Stimulated activated CD8-positive, alpha-beta memory T cell treated with anti-CD3 and anti-CD28 coated beads, Interleukin-2, amount 100 ng/mL, for 1 hour (primary cell): Measurements from ENCODE around the gene ACO2.
"Not testable (repeated sequence)": the region's sequence is repeated elsewhere in the genome, so short reads cannot be mapped to it uniquely, and the experiment has no call there.

ENCODE experiments used
- DNase-seq, 2 donors: peaks; one replicate each; pipeline ENCODE4 v3.0.0-alpha.2; 2020; ENCODE audit warnings: low read depth in 2 of 2

Gene ACO2

DNA sequence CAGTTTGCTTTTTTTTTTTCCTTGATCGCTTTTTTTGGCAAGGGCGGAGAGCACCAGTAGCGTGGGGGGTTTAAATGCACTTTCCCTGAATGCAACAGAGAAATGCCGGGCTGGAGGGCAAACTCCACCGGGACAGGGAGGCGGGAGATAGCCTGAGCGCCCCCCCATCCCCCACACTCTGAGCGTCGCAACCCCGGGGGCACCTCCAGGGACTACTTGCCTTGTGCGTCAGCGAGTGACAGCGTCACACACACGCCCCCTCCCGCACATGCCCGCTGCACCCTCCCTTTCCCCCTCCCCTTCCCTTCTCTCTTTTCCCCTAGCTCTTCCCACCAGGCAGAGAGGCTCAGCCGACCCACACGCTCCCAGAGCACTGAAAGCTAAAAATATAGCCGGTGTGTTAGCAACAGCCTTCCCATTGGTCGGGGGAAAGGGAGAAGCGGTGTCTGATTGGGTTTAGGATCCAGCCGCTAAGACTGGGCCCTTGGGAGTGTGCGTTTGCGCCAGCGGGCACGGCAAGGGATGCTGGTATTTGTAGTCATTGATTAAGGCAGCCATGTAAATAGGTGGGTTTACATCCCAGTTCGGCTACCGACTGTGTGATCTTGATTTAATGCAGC, 20.6 kb upstream of the ACO2 start:
- DNase-seq: peak; percentile 76 to 77

DNA sequence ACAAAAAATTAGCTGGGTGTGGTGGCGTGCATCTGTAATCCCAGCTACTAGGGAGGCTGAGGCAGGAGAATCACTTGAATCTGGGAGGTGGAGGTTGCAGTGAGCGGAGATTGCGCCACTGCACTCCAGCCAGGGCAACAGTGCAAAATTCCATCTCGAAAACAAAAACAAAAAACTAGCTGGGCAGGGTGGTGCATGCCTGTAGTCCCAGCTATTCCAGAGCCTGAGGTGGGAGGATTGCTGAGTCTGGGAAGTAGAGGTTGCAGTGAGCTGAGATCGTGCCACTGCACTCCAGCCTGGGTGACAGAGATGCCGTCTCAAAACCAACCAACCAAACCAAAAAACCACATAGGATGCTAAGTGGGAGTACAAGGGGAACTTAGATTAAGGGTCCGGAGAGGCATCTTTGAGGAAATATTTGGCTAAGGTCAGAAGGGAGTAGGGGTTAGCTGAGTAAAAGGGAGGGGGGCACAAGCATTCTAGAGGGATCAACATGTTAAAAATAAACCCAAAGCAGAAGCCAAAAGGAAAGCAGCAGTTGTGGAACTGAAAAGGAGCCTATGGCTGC, 10.7 kb upstream of the ACO2 start:
- no peak for DNase-seq

DNA sequence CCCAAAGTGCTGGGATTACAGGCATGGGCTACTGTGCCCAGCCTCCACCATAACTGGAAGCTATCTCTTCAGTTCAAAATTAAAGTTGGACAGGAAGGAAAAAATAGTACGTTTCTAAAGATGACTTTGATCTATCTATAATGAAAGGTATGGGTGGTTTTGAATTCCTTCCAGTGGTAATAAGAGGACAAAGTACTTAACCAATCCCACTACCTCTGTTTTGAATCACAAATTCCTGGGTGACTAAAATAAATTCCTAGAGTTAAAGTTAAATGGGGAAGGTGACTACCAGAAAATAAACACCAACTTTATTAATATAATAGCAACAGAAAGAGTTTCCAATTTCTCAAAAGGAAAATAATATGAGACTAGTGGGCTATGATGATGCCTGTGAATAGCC, 9.5 kb upstream of the ACO2 start:
- DNase-seq: no peak

DNA sequence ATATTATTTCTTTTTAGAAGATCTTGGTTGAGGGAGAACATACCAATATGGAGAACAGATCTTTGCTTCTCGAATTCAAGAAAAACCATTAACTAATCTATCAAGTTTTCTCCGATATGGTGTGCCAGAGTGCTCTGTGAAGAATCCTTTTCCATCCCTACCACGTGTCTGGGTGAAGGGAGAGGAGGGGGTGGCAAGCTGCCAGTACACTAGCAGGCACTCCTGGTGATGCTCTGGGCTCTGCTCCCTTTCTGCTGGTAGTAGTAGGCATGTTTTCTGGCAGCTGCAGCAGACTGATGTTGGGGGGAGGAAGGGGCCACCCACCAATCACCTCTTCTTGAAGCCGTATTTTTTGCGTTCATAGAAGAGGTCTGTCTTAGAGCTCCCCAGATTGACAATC, 8.8 kb upstream of the ACO2 start:
- not testable (repeated sequence) for DNase-seq

DNA sequence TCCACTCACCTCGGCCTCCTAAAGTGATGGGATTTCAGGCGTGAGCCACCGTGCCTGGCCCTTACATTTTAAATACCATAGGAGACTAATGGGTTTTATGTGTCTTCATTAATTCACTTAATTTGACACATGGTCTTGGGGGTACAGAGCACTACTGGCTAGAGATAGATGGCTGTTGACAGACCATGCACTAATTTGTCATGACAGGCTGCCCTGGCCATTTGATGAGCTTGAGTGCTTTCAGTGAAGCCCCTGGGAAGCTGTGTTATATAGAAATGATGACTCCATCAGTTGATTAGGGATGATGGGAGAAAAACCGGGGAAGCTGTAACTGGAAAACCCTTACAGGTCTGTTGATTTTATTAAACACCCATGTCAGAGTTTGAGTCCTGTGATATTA, 7.0 kb upstream of the ACO2 start:
- DNase-seq: no peak

DNA sequence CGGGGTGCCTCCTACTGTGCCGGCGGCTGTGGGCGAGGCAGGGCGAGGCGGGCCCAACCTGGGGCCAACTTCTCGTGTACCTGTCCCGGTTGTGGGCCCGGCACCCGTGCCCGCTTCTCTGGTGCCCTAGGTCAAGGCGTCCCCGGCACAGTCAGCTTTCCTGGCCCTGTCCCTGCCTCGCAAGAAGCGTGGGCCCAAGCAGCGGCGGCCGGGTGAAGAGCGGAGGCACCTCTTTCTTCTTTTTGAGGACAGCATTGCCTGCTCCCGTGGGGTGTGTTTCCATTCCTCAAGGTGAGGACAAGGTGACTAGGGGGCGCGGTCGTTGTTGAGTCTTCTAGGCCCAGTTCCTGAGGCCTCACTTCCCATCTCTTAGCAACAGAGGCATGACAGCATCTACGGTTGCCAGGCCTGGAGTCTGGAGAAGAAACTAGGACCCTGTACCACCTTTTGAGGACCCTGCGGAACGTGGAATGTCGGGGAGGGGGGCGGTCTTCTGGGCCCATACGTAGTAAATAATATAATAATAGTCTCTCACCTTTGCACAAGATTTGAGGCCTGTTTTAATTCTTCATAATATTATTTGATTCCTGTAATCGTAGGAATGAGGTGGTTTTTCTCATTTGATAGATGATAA, 418 bp downstream of the ACO2 start:
- DNase-seq: peak in 1 of 2 donors; percentile 11

DNA sequence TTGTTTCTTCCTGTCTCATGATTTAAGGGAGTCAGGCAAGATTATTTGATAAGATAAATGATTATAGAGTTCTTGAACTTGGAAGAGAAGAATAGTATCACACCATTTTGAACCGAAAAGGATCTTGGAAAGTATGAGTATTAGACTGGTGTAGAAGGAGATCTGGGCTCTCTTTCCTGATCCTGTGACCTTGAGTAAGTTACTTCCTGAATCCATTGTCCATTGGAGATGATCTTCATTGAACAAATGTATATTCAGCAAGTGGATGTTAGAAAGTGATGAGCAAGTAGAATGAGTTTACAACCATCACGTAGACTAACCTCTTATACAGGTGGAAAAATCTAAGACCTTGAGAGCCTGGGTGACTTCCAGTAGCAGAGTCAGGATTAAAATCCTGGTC, 2.0 kb downstream of the ACO2 start:
- no peak for DNase-seq

DNA sequence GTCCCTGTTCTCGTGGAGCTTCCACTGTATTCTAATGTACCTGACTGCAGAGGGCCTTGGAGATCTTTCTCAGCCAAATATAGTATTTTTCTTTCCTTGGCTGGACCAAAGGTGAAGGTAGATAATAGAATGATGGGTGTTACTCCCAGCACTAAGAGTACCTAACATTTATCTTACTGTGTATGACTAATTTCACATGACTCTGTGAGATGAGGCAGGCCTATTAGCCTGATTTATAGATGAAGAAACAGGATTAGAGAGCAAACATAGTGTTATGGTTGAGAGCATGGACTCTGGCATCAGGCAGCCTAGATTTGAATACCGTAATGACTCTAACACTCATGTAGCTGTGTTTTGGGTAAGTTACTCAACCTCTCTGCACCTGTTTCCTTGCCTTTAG, 2.7 kb downstream of the ACO2 start:
- no peak for DNase-seq

DNA sequence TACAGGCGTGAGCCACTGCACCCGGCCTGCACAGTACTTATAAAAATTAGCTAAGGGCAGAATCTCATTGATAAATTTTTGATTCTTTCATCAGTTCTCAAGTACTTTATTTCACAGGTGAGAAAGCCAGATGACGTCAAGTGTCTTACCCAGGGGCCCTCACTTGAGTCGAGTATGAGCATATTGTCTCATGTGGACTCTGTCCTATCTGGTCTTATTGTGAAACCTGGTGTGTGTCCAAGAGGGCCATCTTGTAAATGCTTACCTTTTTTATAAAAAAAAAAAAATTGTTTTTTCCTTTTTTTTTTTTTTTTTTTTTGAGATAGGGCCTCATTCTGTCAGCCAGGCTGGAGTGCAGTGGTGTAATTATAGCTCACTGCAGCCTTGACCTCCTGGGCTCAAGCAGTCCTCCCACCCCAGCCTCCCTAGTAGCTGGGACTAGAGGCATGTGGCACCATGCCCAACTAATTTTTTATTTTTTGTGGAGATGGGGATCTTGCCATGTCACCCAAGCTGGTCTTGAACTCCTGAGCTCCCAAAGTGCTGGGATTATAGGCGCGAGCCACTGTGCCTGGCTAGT, 6.0 kb downstream of the ACO2 start:
- no peak for DNase-seq

DNA sequence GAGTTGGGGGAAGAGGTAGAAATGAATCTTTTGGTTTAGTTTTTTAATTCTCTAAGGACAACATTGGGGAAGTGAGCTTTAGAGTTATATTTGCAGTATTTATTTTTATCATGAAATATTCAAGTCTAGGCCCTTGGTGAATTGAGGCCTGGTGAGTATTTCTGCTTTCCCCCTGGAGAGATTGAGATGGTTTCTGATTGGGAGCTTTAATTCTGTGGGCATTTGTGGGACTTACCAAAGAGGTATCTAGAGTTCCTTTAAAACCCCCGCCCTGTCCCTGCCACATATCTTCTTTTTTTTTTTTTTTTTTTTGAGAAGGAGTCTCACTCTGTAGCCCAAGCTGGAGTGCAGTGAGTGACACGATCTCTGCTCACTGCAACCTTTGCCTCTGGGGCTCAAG, 9.6 kb downstream of the ACO2 start:
- no peak for DNase-seq

DNA sequence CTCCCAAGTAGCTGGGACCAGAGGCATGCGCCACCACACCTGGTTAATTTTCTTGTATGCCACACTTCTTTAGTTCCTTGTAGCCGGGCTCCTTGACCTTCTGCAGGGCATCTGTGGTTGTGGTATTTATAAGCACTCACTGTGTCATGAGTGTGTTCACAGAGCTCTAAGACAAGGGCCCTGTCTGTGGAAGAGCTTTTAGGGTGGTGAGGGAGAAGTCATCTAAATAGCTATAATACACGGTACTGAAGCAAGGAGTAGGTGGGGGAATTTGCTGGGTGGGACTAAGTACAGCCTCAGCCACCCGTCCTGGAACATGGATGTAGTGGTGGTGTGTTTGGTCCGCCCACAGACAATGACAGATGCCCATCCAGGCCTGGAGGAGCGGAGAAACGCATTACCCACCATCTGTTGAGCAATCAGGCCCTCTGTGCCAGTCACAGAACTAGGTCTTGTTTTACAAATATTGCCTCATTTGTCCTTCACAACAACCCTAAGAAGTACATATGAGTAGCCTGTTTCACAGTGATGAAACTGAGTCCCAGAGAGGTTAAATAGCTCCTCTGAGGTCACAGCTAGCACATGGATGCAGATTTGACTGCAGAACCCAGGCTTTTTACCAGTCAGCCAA, 10.1 kb downstream of the ACO2 start:
- no peak for DNase-seq

DNA sequence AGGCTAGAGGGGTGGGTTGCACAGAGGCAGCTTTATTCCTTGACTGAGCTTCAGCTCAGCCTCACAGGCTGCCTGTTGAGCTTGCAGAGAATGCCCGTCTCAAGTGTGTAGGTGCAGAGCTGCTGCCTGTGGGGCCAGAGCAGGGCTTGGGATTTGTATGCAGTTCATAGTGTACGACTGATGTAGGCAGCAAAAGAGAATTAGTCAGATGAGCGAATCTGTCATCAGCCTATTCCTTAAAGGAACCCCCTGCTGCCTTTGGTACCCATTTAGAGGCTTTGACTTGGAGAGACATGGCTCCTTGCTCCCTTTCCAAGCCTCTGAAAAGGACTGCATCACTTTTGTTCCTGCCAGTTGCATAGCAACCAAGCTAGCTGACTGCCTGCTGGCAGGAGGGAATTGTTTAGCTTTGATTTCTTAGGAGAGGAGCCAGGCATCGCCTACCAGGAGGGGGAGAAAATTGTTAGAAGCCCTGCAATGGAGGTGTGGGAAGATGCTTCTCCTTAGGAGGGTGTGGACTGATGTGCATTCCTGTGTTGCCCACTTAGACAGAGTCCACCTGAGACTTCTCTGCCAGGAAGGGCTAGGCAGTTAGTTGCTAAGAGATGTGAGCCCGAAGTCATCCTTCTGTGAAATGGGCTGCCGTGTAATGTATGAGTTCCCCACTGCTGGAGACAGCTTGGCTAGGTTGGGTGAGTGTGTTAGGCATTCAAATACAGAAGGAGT, 10.9 kb downstream of the ACO2 start:
- no peak for DNase-seq

DNA sequence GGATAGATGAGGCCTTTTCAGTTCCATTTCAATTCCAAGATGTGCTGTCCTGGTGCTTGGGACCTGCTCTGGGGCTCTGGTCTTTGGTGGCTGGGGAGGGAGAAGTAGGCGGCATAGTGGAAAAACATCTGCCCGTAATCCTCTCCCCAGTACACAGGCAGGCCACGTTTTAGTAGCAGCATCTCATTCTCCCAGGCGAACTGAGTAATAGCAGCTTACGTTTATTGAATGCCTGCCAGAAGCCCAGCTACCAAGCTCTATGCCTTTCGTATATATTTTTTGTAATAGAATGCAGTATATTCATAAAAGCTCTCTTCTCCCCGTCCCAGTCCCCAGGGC, 11.4 kb downstream of the ACO2 start:
- no peak for DNase-seq

DNA sequence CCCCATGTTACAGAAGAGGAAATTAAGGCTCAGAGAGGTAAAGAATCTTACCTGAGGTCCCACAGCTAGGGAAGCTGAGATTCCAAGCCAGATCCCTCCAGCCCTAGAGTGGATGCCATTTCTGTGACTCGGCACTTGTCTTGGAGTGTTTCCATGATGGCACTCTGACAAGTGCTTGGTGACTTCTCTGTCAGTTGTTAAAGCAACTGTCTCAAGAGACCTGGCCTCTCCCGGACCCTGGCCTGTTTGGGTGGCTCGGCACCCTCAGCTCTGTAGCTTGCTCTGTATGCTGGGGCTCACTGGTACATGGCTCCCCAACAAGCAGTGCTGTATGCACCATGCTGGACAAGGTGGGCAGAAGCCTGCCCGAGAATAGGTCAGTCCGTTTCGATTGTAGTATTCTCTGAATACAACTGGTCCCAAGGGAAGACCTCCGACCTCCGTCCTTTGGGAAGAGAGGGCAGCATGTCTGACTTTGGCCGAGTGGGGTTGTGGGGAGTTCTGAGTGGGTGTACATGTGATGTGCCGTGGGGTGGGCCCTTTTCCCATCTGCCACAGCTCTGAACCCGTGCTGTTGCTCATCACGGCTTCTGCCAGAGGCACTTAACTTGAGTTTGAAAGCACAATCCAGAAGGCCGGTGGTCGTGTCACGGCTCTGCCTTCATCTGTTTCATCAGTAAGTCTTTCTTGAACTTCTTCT, 12.4 kb downstream of the ACO2 start:
- no peak for DNase-seq

DNA sequence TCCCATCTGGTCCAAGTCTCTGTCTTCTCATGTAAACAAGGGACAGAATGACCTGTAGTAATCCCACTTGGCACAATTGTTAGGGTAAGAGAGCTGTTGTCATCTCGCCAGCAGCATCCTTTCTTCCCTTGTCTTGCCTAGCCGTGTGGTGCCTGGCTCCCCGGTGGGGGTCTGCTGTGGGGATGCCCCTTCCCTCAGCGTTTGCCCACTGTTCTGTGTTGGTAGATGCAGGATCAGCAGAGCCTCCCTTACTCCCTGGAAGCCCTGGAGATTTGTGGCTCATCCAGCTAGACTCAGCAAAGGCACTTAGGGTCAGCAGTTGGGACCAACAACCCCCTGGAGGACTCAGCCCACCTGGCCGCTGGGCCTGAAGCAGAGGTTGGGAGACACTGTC, 13.0 kb downstream of the ACO2 start:
- no peak for DNase-seq

DNA sequence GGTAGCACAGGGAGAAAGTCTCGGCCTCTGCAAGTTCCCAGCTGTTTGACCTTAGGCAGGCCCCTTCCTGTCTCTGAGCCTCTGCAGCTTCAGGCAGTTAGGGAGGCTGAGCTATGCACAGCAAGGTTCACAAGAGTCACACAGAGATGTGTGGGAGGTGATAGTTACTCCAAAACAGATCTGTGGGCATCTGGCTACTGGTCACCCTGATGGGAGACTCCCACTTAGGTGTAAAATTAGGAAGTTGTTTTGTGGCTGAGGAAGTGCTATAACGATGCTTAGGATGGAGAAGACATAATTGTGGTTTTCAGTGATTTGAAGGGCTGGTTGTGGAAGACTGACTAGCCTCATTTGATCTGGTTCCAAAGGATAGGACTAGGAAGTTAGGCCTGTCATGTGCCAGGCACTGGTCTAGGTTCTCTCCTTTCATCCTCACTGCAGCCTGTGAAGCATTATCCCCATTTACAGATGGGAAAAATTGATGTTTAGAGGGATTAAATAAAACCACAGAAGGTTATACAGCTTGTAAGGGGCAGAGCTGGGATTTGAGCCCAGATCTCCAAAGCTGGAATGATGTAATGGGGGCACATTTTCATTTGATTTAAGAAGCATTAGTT, 13.5 kb downstream of the ACO2 start:
- no peak for DNase-seq

DNA sequence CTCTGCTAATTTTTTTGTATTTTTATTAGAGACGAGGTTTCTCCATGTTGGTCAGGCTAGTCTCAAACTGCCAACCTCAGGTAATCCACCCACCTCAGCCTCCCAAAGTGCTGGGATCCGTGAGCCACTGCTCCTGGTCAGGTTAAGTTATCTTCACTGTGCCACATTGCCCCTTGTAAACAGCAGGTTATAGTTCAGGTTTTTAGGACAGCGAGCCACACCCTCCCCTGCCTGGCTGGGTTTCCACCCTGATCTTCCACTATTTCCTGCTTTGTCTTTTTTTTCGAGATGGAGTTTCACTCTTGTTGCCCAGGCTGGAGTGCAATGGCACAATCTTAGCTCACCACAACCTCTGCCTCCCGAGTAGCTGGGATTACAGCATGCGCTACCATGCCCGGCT, 16.1 kb downstream of the ACO2 start:
- DNase-seq: no peak

DNA sequence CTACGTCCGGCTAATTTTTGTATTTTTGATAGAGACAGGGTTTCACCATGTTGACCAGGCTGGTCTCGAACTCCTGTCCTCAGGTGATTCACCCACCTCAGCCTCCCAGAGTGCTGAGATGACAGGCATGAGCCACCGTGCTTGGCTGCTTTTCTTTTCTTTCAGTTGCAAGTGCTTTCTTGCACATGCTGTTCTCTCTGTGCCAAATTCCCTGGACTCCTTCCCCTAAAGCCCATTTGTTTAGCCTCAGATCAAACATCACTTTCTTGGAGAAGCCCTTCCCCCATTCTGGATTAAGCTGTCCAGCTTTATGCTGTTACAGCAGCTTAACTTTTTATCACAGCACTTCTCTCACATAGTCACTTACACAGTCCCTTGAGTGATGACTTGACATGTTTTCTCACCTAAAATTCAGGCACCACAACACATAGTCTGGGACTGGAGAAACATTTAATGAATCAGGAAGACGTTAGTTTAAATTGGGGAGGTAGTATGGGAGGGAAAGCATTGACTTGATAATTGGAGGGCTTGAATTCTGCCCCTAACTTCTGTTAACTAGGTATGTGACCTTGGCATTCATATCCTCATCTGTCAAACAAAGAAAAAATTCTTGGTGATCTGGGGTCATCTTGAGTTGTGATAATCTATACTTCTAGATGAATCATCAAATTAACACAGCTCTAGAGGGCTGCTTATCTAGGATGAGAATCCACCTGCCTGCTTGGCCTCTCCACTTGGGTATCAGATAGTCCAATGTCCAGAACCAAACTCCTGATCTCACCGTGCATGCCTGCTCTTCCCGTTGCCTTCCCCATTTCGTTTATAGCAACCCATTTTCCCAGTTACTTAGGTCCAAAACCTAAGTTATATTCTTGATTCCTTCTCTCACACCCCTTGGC, 18.4 kb downstream of the ACO2 start:
- DNase-seq: no peak

DNA sequence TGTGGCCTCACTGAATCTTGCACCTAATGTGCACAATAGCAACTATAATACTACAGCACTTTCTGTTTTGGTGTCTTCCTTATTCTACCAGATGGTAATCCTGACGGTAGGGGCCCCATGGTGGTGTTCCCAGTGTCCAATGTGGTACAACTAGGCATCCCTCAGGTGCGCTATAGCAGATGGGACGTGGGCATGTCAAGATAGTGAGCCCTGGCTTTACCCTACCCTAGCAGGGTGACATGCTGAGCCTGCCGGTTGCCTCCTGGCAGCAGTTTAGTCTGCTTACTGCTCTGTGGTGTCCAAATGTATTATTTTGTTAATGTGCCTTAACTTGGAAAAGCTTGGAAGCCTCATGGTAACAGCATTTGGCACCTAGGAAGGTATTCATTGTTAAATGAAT, 19.2 kb downstream of the ACO2 start:
- no peak for DNase-seq
